ENCODE measurements around the gene DTX1.

Gene DTX1

GRCh38 chr12:113075137-113075683 is 18.7 kb downstream of the DTX1 start:
- Histone ChIP-seq H3K36me3 (ENCODE audit: low read depth) (no peaks in the 10 kb centered on the region), H3K27me3 (ENCODE audit: insufficient read depth, poor library complexity, severe bottlenecking) (peaks cover 21% of the 10 kb centered on the region), H3K27ac (ENCODE audit: poor library complexity, severe bottlenecking) (no peak overlapping the region), H3K9me3 (ENCODE audit: severe bottlenecking) (no peaks in the 10 kb centered on the region), H3K4me1 (ENCODE audit: insufficient read depth, poor library complexity, severe bottlenecking) (no peaks in the 10 kb centered on the region), H3K4me3 (ENCODE audit: severe bottlenecking) (no peak overlapping the region)
- DNase-seq (ENCODE audit: low spot score), result no peak
- no peak for ATAC-seq (ENCODE audit: low read depth)
- no peak for TF ChIP-seq CTCF (IDR thresholded peaks at IDR 0.05; ENCODE audit: poor library complexity, severe bottlenecking)

- Histone ChIP-seq H3K27me3 (ENCODE audit: insufficient read depth, poor library complexity, severe bottlenecking) (peaks cover 21% of the 10 kb centered on the region), H3K4me1 (ENCODE audit: insufficient read depth, poor library complexity, severe bottlenecking) (no peaks in the 10 kb centered on the region), H3K4me3 (ENCODE audit: severe bottlenecking) (no peak overlapping the region), H3K27ac (ENCODE audit: poor library complexity, severe bottlenecking) (no peak overlapping the region), H3K36me3 (ENCODE audit: low read depth) (no peaks in the 10 kb centered on the region), H3K9me3 (ENCODE audit: severe bottlenecking) (no peaks in the 10 kb centered on the region)
- no peak for DNase-seq (ENCODE audit: low spot score)
- ATAC-seq (ENCODE audit: low read depth), result no peak
- no peak for TF ChIP-seq CTCF (IDR thresholded peaks at IDR 0.05; ENCODE audit: poor library complexity, severe bottlenecking)
Observed at GRCh38 chr12:113077057-113077858, 20.7 kb downstream of the DTX1 start.

GRCh38 chr12:113077859-113078255 is 21.3 kb downstream of the DTX1 start:
- TF ChIP-seq CTCF (IDR thresholded peaks at IDR 0.05; ENCODE audit: poor library complexity, severe bottlenecking), result no peak
- Histone ChIP-seq H3K27ac (ENCODE audit: poor library complexity, severe bottlenecking) (no peak overlapping the region), H3K36me3 (ENCODE audit: low read depth) (no peaks in the 10 kb centered on the region), H3K4me3 (ENCODE audit: severe bottlenecking) (no peak overlapping the region), H3K4me1 (ENCODE audit: insufficient read depth, poor library complexity, severe bottlenecking) (no peaks in the 10 kb centered on the region), H3K27me3 (ENCODE audit: insufficient read depth, poor library complexity, severe bottlenecking) (peaks cover 21% of the 10 kb centered on the region), H3K9me3 (ENCODE audit: severe bottlenecking) (no peaks in the 10 kb centered on the region)
- no peak for ATAC-seq (ENCODE audit: low read depth)
- DNase-seq (ENCODE audit: low spot score), result no peak

GRCh38 chr12:113081873-113082272 is 25.3 kb downstream of the DTX1 start:
- no peak for TF ChIP-seq CTCF (IDR thresholded peaks at IDR 0.05; ENCODE audit: poor library complexity, severe bottlenecking)
- H3K27me3 ChIP-seq (ENCODE audit: insufficient read depth, poor library complexity, severe bottlenecking), result peaks cover 10% of the 10 kb centered on the region
- no peak for DNase-seq (ENCODE audit: low spot score)
- H3K9me3 ChIP-seq (ENCODE audit: severe bottlenecking), result no peaks in the 10 kb centered on the region
- H3K36me3 ChIP-seq (ENCODE audit: low read depth), result no peaks in the 10 kb centered on the region
- no peak for ATAC-seq (ENCODE audit: low read depth)
- H3K4me3 ChIP-seq (ENCODE audit: severe bottlenecking), result no peak overlapping the region
- H3K27ac ChIP-seq (ENCODE audit: poor library complexity, severe bottlenecking), result no peak overlapping the region
- H3K4me1 ChIP-seq (ENCODE audit: insufficient read depth, poor library complexity, severe bottlenecking), result no peaks in the 10 kb centered on the region
